GM12892 (cell line): ENCODE data around the gene IP6K1.

Experiments used
- POLR2A ChIP-seq: IDR thresholded peaks from 2 replicates; pipeline ENCODE4 v1.6.1; 2011; ENCODE audit warnings: low read depth, low read length, control low read depth
- POLR2AphosphoS5 ChIP-seq: IDR thresholded peaks from 2 replicates; pipeline ENCODE4 v1.6.1; 2011; ENCODE audit warnings: low read depth, low read length, control low read depth
- TAF1 ChIP-seq: IDR thresholded peaks from 2 replicates; pipeline ENCODE4 v1.6.1; 2011; ENCODE audit warnings: low read depth, mild to moderate bottlenecking, control low read depth, low read length, borderline replicate concordance

DNA sequence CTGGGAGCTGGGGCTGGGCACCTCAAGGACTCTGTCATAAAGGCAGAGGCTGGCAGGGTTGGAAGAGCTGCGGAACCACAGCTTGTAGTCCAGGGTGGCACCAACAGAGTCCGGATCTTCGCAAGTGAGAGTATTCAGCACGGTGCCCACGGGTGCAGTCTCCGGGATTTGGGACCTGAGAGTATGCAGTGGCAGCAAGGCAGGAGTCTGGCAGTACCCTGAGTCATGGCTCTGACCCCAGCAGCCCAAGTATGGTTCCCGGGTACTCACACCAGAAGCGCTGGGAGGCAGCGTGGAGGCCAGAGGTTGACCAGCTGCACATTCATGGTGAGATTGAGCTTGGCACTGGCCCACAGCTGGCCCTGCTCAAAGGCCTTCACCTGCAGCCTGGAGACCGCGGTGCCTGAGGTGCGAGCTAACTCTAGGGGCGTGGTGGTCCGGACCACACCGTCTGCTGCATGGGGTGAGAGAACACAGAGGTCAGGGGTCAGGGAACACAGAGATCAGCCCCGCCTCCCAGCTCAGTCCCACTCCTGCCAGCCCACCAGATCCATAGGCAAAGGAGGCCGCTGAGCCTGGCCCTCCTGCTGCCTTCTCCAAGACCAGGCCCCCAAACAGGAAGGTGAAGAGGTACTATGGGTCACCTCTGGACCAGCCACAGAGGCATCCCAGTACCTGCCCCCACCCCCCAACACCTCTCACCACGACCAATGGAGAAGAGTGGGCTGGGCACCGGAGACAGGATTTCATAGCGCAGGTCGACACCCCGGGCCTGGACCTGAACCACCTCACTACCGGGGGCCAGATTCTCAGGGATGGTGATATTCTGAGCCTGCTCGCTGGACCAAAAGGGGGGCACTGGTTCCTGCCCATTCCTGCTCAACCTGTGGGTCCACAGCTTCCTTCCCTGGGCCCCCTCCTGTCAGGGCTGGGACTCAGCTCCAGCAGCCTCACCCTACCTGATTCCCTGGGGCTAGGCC, 8.9 kb upstream of the IP6K1 start:
- TF ChIP-seq POLR2AphosphoS5: no peak
- no peak for TF ChIP-seq POLR2A
- TF ChIP-seq TAF1: no peak
